SKM-1 (cell line): Measurements from ENCODE around the gene LGALS4.
"Not testable (repeated sequence)": the region's sequence is repeated elsewhere in the genome, so short reads cannot be mapped to it uniquely, and the experiment has no call there.

Source experiments
- DNase-seq: peaks from one replicate; lab custom pipeline; 2025; ENCODE audit not compliant: unreplicated experiment; lab: John Stamatoyannopoulos, UW

The LGALS4 gene

DNA sequence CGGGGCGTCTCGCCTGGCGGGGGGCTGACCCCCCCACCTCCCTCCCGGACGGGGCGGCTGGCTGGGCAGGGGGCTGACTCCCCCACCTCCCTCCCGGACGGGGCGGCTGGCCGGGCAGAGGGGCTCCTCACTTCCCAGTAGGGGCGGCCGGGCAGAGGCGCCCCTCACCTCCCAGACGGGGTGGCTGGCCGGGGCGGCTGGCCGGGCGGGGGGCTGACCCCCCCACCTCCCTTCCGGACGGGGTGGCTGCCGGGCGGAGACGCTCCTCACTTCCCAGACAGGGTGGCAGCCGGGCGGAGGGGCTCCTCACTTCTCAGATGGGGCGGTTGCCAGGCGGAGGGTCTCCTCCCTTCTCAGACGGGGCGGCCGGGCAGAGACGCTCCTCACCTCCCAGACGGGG lies 15.0 kb downstream of the LGALS4 start:
- DNase-seq = not testable (repeated sequence)

DNA sequence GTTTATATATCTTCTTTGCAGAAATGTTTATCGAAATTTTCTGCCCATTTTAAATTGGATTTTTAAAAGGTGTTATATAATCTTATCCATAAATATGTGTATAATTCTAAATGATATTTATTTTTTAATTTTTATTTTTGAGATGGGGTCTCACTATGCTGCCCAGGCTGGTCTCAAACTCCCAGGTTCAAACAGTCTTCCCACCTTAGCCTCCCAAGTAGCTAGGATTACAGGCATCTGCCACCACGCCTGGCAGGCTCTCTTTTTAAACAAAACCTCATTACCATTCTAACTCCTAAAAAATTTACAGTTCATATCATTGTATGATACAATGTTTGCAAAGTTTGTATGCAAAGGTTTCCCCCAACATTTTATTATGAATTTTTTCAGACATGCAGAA lies 16.6 kb downstream of the LGALS4 start:
- no peak for DNase-seq

DNA sequence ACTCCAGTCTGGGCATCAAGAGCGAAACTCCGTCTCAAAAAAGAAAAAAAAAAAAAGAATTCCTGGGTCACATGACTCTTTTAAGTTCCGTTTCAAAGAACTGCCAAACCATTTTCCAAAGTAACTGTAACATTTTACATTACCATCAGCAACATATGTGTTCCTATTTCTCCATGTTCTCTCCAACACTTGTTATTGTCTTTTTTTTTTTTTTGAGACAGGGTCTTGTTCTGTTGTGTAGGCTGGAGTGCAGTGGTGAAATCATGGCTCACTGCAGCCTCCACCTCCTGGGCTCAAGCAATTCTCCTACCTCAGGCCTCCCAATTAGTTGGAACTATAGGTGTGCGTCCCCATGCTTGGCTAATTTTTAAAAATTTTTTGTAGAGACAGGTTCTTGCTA lies 17.2 kb downstream of the LGALS4 start:
- DNase-seq = no peak

DNA sequence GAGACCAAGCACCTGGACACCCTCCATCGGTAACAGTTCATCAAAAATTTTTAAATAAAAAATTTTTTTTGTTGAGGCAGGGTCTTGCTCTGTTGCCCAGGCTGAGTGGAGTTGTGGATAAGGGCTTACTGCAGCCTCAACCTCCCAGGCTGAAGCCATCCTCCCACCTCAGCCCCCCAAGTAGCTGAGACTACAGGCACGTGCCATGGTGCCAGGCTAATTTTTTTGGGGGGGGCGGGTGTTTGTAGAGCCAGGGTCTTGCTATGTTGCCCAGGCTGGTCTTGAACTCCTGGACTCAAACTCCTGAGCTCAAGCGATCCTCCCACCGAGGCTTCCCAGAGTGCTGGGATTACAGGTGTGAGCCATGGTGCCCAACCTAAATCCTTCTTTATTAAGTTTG lies 19.1 kb downstream of the LGALS4 start:
- DNase-seq = no peak

DNA sequence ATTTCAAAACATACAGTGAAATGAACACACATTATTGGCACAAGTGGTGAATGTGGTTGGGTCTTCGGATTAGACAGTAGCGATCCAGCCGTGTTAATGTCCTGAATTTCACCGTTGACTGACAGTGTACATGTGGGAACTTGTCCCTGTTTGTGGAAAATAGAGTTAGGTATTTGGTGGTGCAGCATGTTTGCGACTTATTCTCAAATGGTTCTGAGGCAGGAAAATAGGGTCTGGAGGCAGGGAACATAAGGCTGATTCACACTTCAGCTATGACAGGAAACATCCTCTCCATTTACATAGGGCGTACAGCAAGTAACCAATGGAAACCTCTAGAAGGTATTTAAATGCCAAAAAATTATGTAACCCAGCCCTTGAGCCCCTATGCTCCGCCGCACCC lies 19.6 kb downstream of the LGALS4 start:
- DNase-seq = no peak

DNA sequence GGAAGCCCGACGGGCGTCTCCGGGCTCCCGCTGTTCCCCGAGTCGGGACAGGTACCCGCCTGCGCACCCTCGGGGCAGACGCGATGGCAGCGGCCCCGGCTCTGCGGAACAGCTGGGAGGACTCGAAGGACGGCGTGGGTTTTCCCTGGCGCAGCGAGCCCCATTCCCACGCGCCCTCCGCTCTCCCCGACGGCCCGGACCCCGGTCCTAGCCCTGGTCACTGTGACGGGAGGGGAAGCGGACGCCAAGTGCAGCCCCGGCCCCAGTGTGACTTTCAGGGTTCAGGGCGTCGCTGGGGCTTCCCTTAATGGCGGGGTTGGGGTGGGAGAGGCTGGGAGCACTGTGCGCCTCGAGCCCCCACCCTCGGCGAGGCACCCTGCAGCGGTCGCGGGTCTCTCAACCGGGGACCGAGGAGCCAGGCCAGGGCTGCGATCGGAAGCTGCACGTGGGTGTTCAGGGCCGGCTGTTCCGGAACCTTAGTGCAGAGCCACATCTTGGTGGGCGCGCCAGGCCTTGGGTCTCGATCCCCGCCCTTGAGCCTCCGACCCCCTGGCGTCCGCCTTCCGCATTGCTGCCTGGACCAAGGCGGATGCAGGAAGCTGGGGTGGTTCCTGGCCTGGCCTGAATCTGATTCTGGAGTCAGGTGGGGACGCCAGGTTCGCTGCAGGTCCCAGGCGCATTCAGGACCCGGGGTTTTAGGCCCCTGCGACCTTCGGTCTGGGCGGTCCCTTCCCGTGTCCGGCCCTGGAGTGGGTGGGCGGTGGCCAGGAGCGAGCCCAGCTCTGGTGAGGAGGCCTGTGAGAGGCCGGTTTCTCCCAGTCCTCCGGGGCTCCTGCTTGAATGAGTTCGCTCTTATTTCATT lies 20.3 kb downstream of the LGALS4 start:
- no peak for DNase-seq

DNA sequence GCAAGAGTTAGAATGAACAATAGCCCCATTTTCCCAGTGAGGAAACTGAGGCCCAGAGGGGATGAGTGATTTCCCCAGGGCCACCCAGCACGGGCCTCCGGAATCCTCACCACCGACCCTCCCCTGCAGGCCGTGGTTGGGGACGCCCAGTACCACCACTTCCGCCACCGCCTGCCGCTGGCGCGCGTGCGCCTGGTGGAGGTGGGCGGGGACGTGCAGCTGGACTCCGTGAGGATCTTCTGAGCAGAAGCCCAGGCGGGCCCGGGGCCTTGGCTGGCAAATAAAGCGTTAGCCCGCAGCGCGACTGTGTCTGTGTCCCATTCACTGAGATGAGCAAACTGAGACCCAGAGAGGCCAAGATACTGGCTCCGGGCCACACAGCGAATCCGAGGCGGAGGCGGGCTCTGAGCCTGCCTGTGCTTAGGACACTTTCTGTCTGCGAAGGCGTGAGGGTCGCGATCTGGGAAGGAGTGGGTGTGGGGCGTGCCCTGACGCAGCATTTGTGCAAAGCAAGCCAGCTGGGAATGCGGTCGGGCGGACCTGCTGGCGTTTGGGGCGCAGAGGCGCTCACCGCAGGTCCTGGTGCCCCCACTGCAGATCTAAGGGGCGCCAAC lies 21.2 kb downstream of the LGALS4 start:
- not testable (repeated sequence) for DNase-seq

DNA sequence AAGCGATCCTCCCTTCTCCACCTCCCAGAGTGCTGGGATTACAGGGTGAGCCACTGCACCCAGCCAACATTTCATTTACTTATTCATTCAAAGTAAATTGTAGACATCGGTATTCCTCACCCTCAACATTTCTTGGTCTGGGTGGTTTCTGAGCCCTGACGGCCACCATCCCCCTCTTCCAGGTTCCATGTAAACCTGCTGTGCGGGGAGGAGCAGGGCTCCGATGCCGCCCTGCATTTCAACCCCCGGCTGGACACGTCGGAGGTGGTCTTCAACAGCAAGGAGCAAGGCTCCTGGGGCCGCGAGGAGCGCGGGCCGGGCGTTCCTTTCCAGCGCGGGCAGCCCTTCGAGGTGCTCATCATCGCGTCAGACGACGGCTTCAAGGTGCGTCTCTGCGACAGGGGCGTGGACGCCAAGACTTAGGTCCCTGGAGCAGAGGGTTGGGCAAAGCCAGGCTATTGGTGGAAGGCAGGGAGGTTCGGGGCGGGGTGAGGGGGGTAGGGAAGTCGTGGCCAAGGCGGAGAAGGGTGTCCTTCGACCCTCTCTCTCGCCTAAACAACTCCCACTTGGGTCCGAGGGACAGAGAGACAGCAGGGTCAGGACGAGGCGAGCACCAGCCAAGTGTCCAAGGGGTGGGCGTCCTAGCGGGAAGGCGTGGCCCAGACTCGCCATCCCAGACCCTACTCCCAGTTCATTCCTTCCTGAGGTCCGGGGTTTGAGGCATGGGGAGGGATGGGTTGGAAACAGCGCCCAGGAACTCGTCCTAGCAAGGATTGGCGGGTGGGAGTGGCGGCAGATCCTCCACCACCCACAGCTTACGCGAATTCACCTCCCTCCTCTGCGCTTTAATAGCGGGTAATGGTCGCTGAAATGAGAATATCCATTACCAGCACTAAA lies 22.0 kb downstream of the LGALS4 start:
- DNase-seq = not testable (repeated sequence)

DNA sequence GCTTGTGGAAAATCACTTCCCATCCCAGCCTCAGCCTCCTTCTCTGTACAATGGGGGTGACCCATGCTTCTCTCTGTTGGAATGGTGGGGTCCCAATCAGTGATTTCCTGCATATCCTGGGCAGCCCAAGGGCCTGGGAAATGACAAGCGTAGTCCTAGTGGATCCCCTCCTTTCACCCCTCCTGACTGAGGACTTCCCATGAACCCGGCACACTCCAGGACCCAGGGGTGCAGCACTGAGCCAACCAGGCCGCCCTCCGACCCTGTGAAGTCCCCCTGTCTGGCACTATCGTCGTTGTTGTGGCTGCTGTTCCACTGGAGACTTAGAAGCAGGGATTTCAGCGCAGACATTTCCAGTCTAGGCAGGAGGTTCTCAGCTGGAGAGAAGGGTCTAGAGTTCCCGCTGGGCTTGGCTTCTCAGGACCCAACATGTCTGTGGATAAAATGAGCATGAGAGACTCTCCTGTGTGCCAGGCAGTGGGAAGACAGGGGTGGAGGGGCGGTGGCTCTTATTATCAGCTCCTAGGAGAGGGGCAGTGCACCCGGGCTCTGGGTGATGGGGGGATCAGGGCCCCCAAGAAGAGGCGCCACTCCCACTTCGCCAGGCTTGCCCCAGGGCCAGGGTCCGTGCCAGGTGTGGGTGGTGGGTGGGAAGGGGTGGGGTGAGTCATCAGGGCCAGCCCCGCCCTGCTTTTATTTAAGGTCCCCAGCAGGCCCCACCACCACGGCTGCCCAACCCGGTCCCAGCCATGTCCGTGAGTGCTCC lies 24.1 kb downstream of the LGALS4 start, which contains the start of gene LGALS7B:
TSS of gene LGALS7B (plus strand) at position 723 of the 766 bp plus-strand sequence. CDS start at position 750, 27 bp downstream.
- no peak for DNase-seq

DNA sequence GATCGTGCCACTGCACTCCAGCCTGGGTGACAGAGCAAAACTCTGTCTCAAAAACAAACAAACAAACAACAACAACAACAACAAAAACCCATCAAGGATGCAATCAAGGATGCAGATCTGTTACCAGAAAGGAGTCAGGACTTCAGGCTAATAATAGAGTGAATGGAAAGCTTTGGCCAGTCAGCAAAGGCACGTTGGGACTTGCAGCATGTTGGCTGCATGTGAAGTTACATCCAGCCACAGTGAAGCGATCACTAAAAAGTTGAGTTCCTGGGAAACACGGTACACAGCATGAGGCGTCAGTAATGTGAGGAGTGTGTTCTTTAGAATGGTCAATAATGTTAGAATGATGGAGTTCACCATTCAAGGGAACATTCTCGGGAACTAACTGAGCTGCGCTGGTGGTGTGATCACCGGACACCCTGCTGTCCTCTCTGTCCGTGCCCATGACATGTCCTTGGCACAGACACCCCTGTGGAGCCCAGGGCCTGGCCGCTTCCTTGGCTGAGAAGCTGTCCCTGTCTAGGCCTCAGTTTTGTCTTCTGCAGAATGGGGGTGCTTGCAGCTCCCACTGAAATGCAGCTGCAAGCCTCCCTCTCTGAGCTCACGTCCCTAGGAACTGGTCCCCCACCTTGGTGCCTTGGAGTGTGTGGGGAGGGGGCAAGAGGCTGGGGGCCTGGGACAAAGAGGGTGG lies 26.0 kb downstream of the LGALS4 start:
- DNase-seq = no peak

DNA sequence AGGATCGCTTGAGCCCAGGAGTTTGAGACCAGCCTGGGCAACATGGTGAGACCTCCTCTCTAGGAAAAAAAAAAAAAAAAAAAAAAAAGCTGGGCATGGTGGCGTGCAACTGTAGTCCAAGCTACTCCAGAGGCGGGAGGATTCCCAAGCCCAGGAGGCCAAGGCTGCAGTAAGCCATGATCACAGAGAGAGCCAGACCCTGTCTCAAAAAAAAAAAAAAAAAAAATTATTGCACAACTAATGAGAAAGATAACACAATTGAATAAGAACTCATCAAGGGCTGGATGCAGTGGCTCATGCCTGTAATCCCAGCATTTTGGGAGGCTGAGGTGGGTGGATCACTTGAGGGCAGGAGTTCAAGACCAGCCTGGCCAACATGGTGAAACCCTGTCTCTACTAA lies 26.7 kb downstream of the LGALS4 start:
- DNase-seq = not testable (repeated sequence)

DNA sequence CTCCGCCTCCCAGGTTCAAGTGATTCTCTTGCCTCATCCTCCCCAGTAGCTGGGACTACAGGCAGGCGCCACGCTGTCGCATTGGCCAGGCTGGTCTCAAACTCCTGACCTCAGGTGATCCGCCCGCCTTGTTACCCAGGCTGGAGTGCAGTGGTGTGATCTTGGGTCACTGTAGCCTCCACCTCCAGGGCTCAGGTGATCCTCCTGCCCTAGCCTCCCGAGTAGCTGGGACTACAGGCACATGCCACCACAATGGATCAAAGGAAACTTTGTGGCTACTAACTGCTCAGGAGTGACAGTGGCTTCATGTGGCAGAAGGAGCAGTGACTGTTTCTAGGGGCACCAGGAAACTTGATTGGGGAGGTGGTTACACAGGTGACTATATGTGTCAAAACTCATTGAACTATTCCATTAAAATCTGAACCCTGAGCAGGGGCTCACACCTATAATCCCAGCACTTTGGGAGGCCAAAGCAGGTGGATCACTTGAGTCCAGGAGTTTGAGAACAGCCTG lies 27.5 kb downstream of the LGALS4 start:
- DNase-seq = no peak

DNA sequence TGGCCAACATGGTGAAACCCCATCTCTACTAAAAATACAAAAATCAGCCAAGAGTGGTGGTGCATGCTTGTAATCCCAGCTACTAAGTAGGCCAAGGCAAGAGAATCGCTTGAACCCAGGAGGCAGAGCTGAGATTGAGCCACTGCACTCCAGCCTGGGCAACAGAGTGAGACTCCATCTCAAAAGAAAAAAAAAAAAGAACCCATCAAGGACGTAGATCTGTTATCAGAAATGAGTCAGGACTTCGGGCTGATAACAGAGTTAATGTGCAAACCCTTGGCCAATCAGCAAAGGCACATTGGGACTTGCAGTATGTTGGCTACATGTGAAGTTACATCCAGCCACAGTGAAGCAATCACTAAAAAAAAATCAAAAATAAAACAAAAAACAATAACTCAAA lies 28.5 kb downstream of the LGALS4 start:
- DNase-seq = no peak

DNA sequence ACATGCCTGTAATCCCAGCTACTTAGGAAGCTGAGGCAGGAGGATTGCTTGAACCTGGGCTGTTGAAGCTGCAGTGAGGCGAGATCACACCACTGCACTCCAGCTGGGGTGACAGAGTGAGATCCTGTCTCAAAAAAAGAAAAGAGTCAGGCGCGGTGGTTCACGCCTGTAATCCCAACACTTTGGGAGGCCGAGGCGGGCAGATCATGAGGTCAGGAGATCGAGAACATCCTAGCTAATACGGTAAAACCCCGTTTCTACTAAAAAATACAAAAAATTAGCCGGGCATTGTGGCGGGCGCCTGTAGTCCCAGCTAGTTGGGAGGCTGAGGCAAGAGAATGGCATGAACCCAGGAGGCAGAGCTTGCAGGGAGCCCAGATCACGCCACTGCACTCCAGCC lies 30.5 kb downstream of the LGALS4 start:
- DNase-seq = not testable (repeated sequence)

DNA sequence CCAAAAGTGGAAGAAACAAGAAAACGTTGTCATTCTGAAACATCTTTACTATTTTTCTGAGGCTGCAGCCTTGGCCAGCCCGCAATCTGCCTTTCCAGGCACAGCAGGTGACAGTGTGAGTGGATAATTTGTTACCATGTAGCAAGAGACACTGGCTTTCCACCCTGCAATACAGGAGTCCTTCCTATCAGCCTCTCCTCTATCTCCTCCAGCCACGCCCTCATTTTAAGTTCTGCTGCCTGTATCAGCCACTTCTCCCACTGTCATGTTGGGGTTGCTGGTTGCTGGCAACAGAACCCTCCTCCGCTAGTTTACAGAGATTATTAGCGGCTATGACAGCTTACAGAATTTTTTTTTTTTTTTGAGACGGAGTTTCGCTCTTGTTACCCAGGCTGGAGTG lies 31.7 kb downstream of the LGALS4 start:
- no peak for DNase-seq

DNA sequence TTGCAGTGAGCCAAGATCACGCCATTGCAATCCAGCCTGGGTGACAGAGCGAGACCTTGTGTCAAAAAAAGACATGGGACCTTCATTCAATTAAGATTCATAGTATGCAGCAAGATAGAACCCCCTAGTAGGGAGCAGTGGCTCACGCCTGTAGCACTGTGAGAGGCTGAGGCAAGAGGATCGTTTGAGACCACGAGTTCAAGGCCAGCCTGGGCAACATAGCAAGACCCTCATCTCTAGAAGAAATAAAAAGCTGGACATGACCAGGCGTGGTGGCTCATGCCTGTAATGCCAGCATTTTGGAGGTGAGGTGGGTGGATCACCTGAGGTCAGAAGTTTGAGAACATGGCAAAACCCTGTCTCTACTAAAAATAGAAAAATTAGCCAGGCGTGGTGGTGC lies 32.3 kb downstream of the LGALS4 start:
- DNase-seq = no peak

DNA sequence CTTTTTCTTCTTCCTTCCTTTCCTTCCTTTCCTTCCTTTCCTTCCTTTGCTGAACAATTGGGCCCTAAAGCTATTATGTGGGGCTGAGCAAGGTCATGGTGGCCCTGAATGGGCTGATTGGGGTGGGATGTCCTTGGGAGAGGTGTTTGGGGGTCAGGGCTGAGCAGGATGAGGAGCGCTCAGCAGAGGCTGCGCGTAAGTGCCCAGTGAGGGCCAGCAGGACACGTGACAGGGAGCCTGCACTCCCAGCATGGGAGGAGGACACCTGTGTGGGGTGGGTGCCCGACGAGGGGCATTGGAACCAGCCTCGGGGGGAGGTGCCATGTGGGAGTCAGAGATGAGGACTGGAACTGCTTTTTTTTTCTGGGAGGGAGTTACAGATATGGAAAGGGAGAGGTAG lies 34.0 kb downstream of the LGALS4 start:
- DNase-seq = no peak

DNA sequence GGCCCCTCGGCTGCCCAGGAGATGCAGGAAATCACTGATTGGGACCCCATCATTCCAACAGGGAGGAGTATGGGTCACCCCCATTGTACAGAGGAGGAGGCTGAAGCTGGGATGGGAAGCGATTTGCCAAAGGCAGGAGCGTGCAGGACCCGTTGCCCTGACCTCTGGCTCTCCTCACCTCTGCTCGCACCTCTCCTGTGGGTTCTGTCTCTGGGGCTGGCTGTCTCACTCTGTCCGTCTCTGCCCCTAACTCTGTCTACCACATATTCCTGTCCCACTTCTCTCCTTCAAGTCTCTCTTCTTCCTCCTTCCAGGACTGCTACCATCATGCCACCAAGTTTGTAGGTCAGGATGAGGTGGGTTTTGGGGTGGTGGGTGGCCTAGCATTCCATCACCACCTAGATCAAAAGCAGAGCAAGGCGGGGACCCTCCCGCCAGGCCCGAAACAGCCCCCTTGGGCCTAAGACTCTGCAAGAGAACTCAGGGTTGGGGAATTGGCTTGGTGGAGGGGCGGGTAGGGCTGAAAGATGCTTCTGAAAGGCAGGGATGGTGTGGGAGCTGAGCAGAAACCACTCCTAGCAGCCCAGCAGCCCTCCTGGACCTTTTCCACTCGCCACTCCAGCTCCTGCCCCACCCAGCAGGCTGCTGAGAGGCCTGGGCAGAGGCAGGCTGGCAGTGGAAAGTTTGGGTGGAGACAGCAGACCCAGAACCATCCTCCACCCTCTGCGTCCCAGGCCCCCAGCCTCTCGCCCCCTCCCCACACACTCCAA lies 38.4 kb downstream of the LGALS4 start:
- no peak for DNase-seq

DNA sequence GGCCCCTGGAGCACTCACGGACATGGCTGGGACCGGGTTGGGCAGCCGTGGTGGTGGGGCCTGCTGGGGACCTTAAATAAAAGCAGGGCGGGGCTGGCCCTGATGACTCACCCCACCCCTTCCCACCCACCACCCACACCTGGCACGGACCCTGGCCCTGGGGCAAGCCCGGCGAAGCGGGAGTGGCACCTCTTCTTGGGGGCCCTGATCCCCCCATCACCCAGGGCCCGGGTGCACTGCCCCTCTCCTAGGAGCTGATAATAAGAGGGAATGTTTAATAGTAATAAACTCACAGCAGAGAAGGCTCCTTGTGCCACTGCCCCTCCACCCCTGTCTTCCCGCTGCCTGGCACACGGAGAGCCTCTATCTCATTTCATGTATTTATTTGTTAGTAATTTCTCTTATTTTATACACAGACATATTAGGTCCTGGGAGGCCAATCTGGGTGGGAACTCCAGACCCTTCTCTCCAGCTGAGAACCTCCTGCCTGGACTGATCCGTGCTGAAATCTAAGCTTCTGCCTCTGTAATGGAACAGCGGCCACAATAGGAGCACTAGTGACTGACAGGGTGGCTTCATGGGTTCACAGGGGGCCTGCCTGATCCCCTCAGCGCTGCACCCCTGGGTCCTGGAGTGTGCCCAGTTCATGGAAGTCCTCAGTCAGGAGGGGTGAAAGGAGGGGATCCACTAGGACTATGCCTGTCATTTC lies 39.1 kb downstream of the LGALS4 start, which contains the start of gene LGALS7:
TSS of gene LGALS7 (minus strand) at position 49 of the 709 bp plus-strand sequence. CDS start at position 24, 25 bp downstream.
- no peak for DNase-seq
